Activated CD8-positive, alpha-beta T cell treated with anti-CD3 and anti-CD28 coated beads for 36 hours (primary cell): ENCODE measurements around the gene LIN54. TPM values are rescaled to one million over a fixed set of nuclear protein-coding genes. Genes with fewer than 3 reads are reported as not detected.
"Not testable (repeated sequence)": the region's sequence is repeated elsewhere in the genome, so short reads cannot be mapped to it uniquely, and the experiment has no call there.

Source experiments
- ATAC-seq: fragments of 200-7000 bp; cut with Tn5 transposase; one replicate; pipeline ENCODE4 v1.10.0; 2021; ENCODE audit warnings: mild to moderate bottlenecking, moderate library complexity
- CTCF ChIA-PET: fragments of 350-600 bp; sonication (Branson Sonifier 250); formaldehyde crosslinking; loops from one replicate; lab custom pipeline; 2021; ENCODE audit warnings: antibody characterized with exemption; lab: Charles Lee
- POLR2A ChIA-PET: fragments of 350-600 bp; sonication (Branson Sonifier 250); formaldehyde crosslinking; loops from one replicate; lab custom pipeline; 2021; ENCODE audit warnings: antibody characterized with exemption; lab: Charles Lee
- DNase-seq: peaks from one replicate; pipeline ENCODE4 v3.0.0-alpha.2; 2020
- H3K27ac Mint-ChIP-seq: one replicate; pipeline ENCODE4 v1.8.0; 2021; ENCODE audit warnings: mild to moderate bottlenecking, mixed read lengths
- H3K27me3 Mint-ChIP-seq: one replicate; pipeline ENCODE4 v1.8.0; 2021; ENCODE audit warnings: mixed read lengths
- H3K36me3 Mint-ChIP-seq: one replicate; pipeline ENCODE4 v1.8.0; 2021; ENCODE audit warnings: low read depth, mixed read lengths
- H3K4me1 Mint-ChIP-seq: one replicate; pipeline ENCODE4 v1.8.0; 2021; ENCODE audit warnings: low read depth, mixed read lengths
- H3K4me3 Mint-ChIP-seq: one replicate; pipeline ENCODE4 v1.8.0; 2021; ENCODE audit warnings: mild to moderate bottlenecking, moderate library complexity, mixed read lengths
- H3K9me3 Mint-ChIP-seq: one replicate; pipeline ENCODE4 v1.8.0; 2021; ENCODE audit warnings: mixed read lengths
- CTCF ChIP-seq: fragments of 200-600 bp; IDR thresholded peaks from one replicate; pipeline ENCODE4 v1.8.0; 2022; ENCODE audit warnings: antibody characterized with exemption, mild to moderate bottlenecking
- intact Hi-C: fragments of 100-400 bp; cut with micrococcal nuclease; formaldehyde crosslinking; loops from one replicate; pipeline ENCODE4 v1.10.0; 2022
- total RNA-seq, 2 experiments: library from RNA; stranded (reverse); gene quantifications; one replicate each; pipeline ENCODE4 v1.2.3, GENCODE V29; 2021

The LIN54 gene
- total RNA-seq, 2 experiments from 2014 or later: 28.0 to 29.1 TPM

GRCh38 chr4:83028976-83029375 lies 18.4 kb upstream of the LIN54 start:
- intact Hi-C loops: no loop called here
- POLR2A ChIA-PET: no interaction called here
- H3K36me3 Mint-ChIP-seq: no peaks in the 10 kb centered on the region
- ATAC-seq (no peak), DNase-seq (no peak)
- H3K27ac Mint-ChIP-seq: no peak overlapping the region
- peaks cover 1% of the 10 kb centered on the region for H3K27me3 Mint-ChIP-seq
- no peak overlapping the region for H3K4me3 Mint-ChIP-seq
- no peak for TF ChIP-seq CTCF
- CTCF ChIA-PET: no interaction called here
- peaks cover 4% of the 10 kb centered on the region for H3K9me3 Mint-ChIP-seq
- H3K4me1 Mint-ChIP-seq: peaks cover 2% of the 10 kb centered on the region

GRCh38 chr4:83025563-83025962 lies 14.9 kb upstream of the LIN54 start:
- Mint-ChIP-seq H3K36me3 (no peaks in the 10 kb centered on the region), H3K9me3 (peaks cover 4% of the 10 kb centered on the region), H3K27me3 (peaks cover 1% of the 10 kb centered on the region), H3K4me3 (no peak overlapping the region), H3K27ac (no peak overlapping the region), H3K4me1 (peaks cover 6% of the 10 kb centered on the region)
- DNase-seq (no peak), ATAC-seq (no peak)
- ChIA-PET CTCF (interaction anchor here (1.2 kb wide), 1 partner anchor 9 kb away, joined by 3 read pairs; the partner anchor contains the start of gene COPS4), POLR2A (interaction anchor here (0.6 kb wide), 1 partner anchor 43 kb away, joined by 4 read pairs; no protein-coding TSS in a partner anchor)
- intact Hi-C loops: no loop called here
- TF ChIP-seq CTCF: no peak

- intact Hi-C loops: no loop called here
- Mint-ChIP-seq H3K4me1 (peaks cover 11% of the 10 kb centered on the region), H3K36me3 (no peaks in the 10 kb centered on the region), H3K9me3 (peaks cover 4% of the 10 kb centered on the region), H3K27ac (no peak overlapping the region), H3K4me3 (no peak overlapping the region), H3K27me3 (peaks cover 1% of the 10 kb centered on the region)
- DNase-seq (no peak), ATAC-seq (no peak)
- ChIA-PET CTCF (no interaction called here), POLR2A (no interaction called here)
- TF ChIP-seq CTCF: no peak
Observed at GRCh38 chr4:83024233-83024632, 13.6 kb upstream of the LIN54 start.

GRCh38 chr4:83023599-83023998 lies 13.0 kb upstream of the LIN54 start:
- H3K4me1 Mint-ChIP-seq: peaks cover 11% of the 10 kb centered on the region
- H3K27me3 Mint-ChIP-seq, H3K27ac Mint-ChIP-seq, H3K36me3 Mint-ChIP-seq, CTCF ChIA-PET, DNase-seq, H3K9me3 Mint-ChIP-seq, POLR2A ChIA-PET, intact Hi-C loops, H3K4me3 Mint-ChIP-seq, ATAC-seq: not testable (repeated sequence)

- CTCF ChIA-PET: interaction anchor here (1.2 kb wide), 1 partner anchor 12 kb away, joined by 3 read pairs; the partner anchor contains the start of gene COPS4
- POLR2A ChIA-PET: interaction anchor here (1.5 kb wide), 1 partner anchor 10 kb away, joined by 8 read pairs; no protein-coding TSS in a partner anchor
- Mint-ChIP-seq H3K27me3 (peaks cover 1% of the 10 kb centered on the region), H3K27ac (no peak overlapping the region), H3K4me3 (no peak overlapping the region), H3K36me3 (no peaks in the 10 kb centered on the region), H3K9me3 (peaks cover 4% of the 10 kb centered on the region), H3K4me1 (peaks cover 11% of the 10 kb centered on the region)
- ATAC-seq (no peak), DNase-seq (no peak)
- TF ChIP-seq CTCF: no peak
- intact Hi-C loops: no loop called here
Observed at GRCh38 chr4:83022724-83023450, 12.3 kb upstream of the LIN54 start.
